Suprapubic skin (tissue), 4 donors: ENCODE measurements around the gene GPM6B. TPM values are rescaled to one million over a fixed set of nuclear protein-coding genes. Genes with fewer than 3 reads are reported as not detected.

Experiments used
- DNase-seq, 2 donors: peaks; one replicate each; pipeline ENCODE4 v3.0.0-alpha.2; 2019; ENCODE audit warnings: low spot score in 2 of 2
- H3K27ac ChIP-seq: fragments of 200-600 bp; sonication (generic); one replicate; pipeline ENCODE4 v1.5.1; 2019
- H3K27me3 ChIP-seq: fragments of 200-600 bp; sonication (generic); one replicate; pipeline ENCODE4 v1.5.1; 2019
- H3K36me3 ChIP-seq: fragments of 200-600 bp; sonication (generic); one replicate; pipeline ENCODE4 v1.5.1; 2019
- H3K4me1 ChIP-seq: fragments of 200-600 bp; sonication (generic); one replicate; pipeline ENCODE4 v1.5.1; 2019
- H3K4me3 ChIP-seq: fragments of 200-600 bp; sonication (generic); one replicate; pipeline ENCODE4 v1.5.1; 2019; ENCODE audit warnings: mild to moderate bottlenecking
- H3K9me3 ChIP-seq: fragments of 200-600 bp; sonication (generic); one replicate; pipeline ENCODE4 v1.5.1; 2019
- CTCF ChIP-seq, 2 donors: fragments of 200-600 bp in 1 of 2; fragments of 450-650 bp in 1 of 2; sonication (generic) in 1 of 2; IDR thresholded peaks; one replicate each; pipeline ENCODE4 v1.5.1; 2016 to 2019; ENCODE audit warnings: antibody characterized with exemption in 2 of 2, mild to moderate bottlenecking in 1 of 2, moderate library complexity in 1 of 2
- EP300 ChIP-seq: sonication (generic); formaldehyde crosslinking; IDR thresholded peaks from one replicate; pipeline ENCODE4 v1.6.1; 2017; ENCODE audit warnings: antibody characterized with exemption
- POLR2A ChIP-seq, 2 donors: fragments of 450-650 bp; IDR thresholded peaks; one replicate each; pipeline ENCODE4 v1.6.1; 2017; ENCODE audit warnings: antibody characterized with exemption in 2 of 2, mild to moderate bottlenecking in 2 of 2, moderate library complexity in 2 of 2
- POLR2AphosphoS5 ChIP-seq, 3 donors: sonication (generic); formaldehyde crosslinking; IDR thresholded peaks; one replicate each; pipeline ENCODE4 v1.6.1; 2017; ENCODE audit warnings: antibody characterized with exemption in 3 of 3
- WGBS: methylation state at CpG from one replicate; pipeline ENCODE4 v1.1.5; 2018; 5-methylcytosine and 5-hydroxymethylcytosine counted together
- total RNA-seq, 4 donors: library from RNA; depleted of rRNA; stranded (reverse); fragments of >200 nt; gene quantifications; one replicate each; pipeline ENCODE4 v1.1.0, GENCODE V29; 2016

The GPM6B gene
- total RNA-seq, 4 donors from 2014 or later = 6.6 to 21.7 (median 13.8) TPM

GRCh38 chrX:13825178-13825762 is 8.4 kb upstream of the GPM6B start:
- WGBS = 51% methylated on average over 6 of the region's 6 CpGs
- DNase-seq = no peak
- Histone ChIP-seq H3K9me3 (no peaks in the 10 kb centered on the region), H3K36me3 (no peaks in the 10 kb centered on the region), H3K4me3 (no peak overlapping the region), H3K27me3 (no peaks in the 10 kb centered on the region), H3K4me1 (no peaks in the 10 kb centered on the region), H3K27ac (no peak overlapping the region)
- no peak for TF ChIP-seq POLR2AphosphoS5 (IDR thresholded peaks at IDR 0.05)
- TF ChIP-seq EP300 = no peak
- TF ChIP-seq POLR2A (IDR thresholded peaks at IDR 0.05) = no peak
- no peak for TF ChIP-seq CTCF (IDR thresholded peaks at IDR 0.05)

- TF ChIP-seq POLR2AphosphoS5 (IDR thresholded peaks at IDR 0.05) = no peak
- TF ChIP-seq CTCF (IDR thresholded peaks at IDR 0.05) = no peak
- no peak for TF ChIP-seq POLR2A (IDR thresholded peaks at IDR 0.05)
- TF ChIP-seq EP300 = no peak
- 82% methylated on average over 6 of the region's 6 CpGs for WGBS
- H3K9me3 ChIP-seq = no peaks in the 10 kb centered on the region
- H3K27ac ChIP-seq = no peak overlapping the region
- DNase-seq = no peak
- H3K27me3 ChIP-seq = no peaks in the 10 kb centered on the region
- H3K4me1 ChIP-seq = no peaks in the 10 kb centered on the region
- H3K36me3 ChIP-seq = no peaks in the 10 kb centered on the region
- no peak overlapping the region for H3K4me3 ChIP-seq
Measured at GRCh38 chrX:13824746-13825145, 7.9 kb upstream of the GPM6B start.

GRCh38 chrX:13821738-13822137 is 4.8 kb upstream of the GPM6B start:
- Histone ChIP-seq H3K36me3 (no peaks in the 10 kb centered on the region), H3K4me1 (no peaks in the 10 kb centered on the region), H3K4me3 (no peak overlapping the region), H3K27ac (no peak overlapping the region), H3K9me3 (no peaks in the 10 kb centered on the region), H3K27me3 (no peaks in the 10 kb centered on the region)
- TF ChIP-seq POLR2A (IDR thresholded peaks at IDR 0.05) (no peak), EP300 (no peak), CTCF (IDR thresholded peaks at IDR 0.05) (no peak), POLR2AphosphoS5 (IDR thresholded peaks at IDR 0.05) (no peak)
- no peak for DNase-seq
- WGBS = 93% methylated on average over 6 of the region's 6 CpGs

GRCh38 chrX:13816176-13816575 is 717 bp downstream of the GPM6B start:
- no peaks in the 10 kb centered on the region for H3K36me3 ChIP-seq
- no peak overlapping the region for H3K27ac ChIP-seq
- no peaks in the 10 kb centered on the region for H3K27me3 ChIP-seq
- H3K4me1 ChIP-seq = no peaks in the 10 kb centered on the region
- no peak for DNase-seq
- 87% methylated on average over 6 of the region's 6 CpGs for WGBS
- H3K9me3 ChIP-seq = no peaks in the 10 kb centered on the region
- no peak overlapping the region for H3K4me3 ChIP-seq
- TF ChIP-seq POLR2A (IDR thresholded peaks at IDR 0.05) (no peak), CTCF (IDR thresholded peaks at IDR 0.05) (no peak), EP300 (no peak), POLR2AphosphoS5 (IDR thresholded peaks at IDR 0.05) (no peak)

- H3K27me3 ChIP-seq = no peaks in the 10 kb centered on the region
- no peak overlapping the region for H3K27ac ChIP-seq
- TF ChIP-seq EP300 (no peak), CTCF (IDR thresholded peaks at IDR 0.05) (no peak), POLR2A (IDR thresholded peaks at IDR 0.05) (no peak), POLR2AphosphoS5 (IDR thresholded peaks at IDR 0.05) (no peak)
- WGBS = 90% methylated on average over 7 of the region's 7 CpGs
- H3K4me1 ChIP-seq = no peaks in the 10 kb centered on the region
- no peaks in the 10 kb centered on the region for H3K9me3 ChIP-seq
- no peak overlapping the region for H3K4me3 ChIP-seq
- DNase-seq = no peak
- no peaks in the 10 kb centered on the region for H3K36me3 ChIP-seq
Measured at GRCh38 chrX:13815664-13816063, 1.2 kb downstream of the GPM6B start.
